NCI-H1436 (cell line): ENCODE measurements around the gene KCTD4.

Experiments used
- DNase-seq: peaks from one replicate; lab custom pipeline; 2025; lab: John Stamatoyannopoulos, UW

KCTD4 gene

GRCh38 chr13:45174478-45174877 lies 26.4 kb downstream of the KCTD4 start:
- DNase-seq, result no peak

GRCh38 chr13:45168555-45168930 lies 32.3 kb downstream of the KCTD4 start:
- DNase-seq, result no peak

GRCh38 chr13:45167611-45168554 lies 33.0 kb downstream of the KCTD4 start:
- no peak for DNase-seq

GRCh38 chr13:45166858-45167257 lies 34.0 kb downstream of the KCTD4 start:
- no peak for DNase-seq

- no peak for DNase-seq
These were observed 38.0 kb downstream of the KCTD4 start for GRCh38 chr13:45162821-45163220.

- DNase-seq, result no peak
These were observed 38.7 kb downstream of the KCTD4 start for GRCh38 chr13:45162194-45162593.

GRCh38 chr13:45156565-45157361 lies 44.1 kb downstream of the KCTD4 start:
- no peak for DNase-seq

- DNase-seq, result no peak
These were observed 50.9 kb downstream of the KCTD4 start for GRCh38 chr13:45149964-45150363.

GRCh38 chr13:45143346-45143751 lies 57.5 kb downstream of the KCTD4 start:
- DNase-seq, result no peak
